Stimulated activated CD4-positive, alpha-beta T cell treated with anti-CD3 and anti-CD28 coated beads, TNF-alpha, amount 100 ng/mL, for 24 hours (primary cell): ENCODE measurements around the gene FSTL4.

ENCODE experiments used
- DNase-seq, 3 experiments: peaks; one replicate each; pipeline ENCODE4 v3.0.0-alpha.2; 2020; ENCODE audit warnings: low read depth in 3 of 3

FSTL4 gene

DNA sequence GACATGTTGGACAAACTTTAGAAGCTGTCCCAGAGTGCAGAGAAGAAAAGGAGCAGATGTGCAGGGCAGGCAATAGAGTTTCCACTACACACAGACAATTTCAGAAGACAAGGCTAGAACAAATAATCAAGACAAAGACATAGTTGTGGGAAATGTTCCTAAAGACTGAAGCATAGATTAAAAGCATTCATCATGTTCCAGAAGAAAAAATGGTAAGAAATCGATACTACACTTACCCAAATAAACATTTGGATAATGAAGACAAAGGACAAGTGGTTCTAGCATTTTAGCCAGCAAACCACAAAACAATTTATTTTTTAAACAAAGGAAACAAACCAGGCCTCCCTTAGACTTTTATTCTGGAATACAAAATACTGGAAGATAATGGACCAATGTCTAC, 97.9 kb downstream of the FSTL4 start:
- no peak for DNase-seq

GRCh38 chr5:133512896-133513295, 99.4 kb downstream of the FSTL4 start:
- no peak for DNase-seq

DNA sequence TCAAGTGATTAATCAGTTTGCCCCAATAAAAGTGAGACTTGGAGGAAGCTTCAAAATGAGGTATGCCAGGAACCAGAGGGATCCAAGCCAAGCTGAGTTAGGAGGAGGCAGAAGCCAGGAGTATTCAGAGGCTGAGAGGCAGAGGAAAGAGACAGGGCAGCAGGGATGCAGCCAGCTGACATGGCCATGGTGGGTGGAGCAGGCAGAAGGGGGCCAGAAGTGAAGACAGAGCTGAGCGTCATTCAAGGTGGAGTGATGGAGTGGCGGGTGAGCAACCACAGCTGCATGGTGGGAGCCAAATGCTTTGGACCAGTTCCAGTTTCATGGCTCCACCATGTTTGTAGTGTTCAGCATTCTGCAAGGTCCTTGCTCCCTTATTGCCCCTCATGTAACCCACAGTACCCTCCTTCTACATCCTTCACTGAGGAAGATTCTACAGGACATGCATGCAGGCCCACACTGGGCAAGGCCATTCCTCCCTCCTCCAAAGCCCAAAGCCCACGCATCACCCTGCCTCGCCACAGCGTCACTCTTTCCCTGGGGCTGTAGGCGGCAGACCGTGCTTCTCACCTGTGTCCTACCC, 100.6 kb downstream of the FSTL4 start:
- DNase-seq = no peak

GRCh38 chr5:133510634-133511262, 101.6 kb downstream of the FSTL4 start:
- DNase-seq = no peak

- no peak for DNase-seq
Observed at GRCh38 chr5:133509742-133510079, 102.6 kb downstream of the FSTL4 start.

DNA sequence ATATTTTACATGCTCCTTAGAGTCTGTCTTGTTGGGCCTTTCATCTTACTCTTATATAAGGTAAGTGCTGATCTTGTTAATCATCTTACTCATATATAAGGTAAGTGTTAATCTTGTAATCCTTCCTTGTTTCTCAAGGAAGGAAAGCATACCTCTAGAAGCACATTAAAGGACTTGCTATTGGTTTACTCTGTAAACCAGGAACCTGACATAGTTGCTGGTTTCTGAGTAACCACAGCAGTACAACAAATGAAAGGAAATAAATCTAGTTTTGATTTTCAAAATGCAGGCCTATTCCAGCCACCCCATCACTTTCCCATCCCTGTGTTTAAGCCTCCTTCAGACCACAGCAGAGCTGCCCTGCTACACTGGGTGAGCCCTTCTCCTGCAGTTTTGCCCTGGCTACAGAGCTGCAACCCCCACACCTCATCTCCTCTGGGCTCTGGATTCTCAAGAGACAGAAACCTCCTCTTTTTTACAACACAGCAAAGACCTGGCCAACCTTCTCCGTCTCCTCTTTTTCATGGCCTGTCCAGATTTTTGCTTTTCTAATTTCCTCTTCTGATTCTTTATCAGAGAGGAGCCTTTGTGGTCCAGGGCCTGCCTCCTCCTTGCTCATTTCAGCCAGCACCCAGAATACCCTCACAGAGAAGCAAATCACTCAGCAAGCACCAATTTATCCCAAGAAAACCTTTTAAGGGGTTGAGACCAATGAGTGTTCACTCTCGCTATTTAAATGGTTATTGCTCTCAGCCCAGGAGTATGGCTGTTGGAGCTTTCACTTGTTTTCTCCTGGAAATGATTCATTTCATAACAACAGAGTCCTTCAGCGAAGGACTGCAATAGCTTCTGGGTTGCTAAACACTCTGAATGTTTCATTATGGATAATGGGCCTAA, 103.2 kb downstream of the FSTL4 start:
- DNase-seq = no peak

GRCh38 chr5:133508331-133508730, 104.0 kb downstream of the FSTL4 start:
- DNase-seq = no peak

- no peak for DNase-seq
Observed at GRCh38 chr5:133506181-133506580, 106.2 kb downstream of the FSTL4 start.

DNA sequence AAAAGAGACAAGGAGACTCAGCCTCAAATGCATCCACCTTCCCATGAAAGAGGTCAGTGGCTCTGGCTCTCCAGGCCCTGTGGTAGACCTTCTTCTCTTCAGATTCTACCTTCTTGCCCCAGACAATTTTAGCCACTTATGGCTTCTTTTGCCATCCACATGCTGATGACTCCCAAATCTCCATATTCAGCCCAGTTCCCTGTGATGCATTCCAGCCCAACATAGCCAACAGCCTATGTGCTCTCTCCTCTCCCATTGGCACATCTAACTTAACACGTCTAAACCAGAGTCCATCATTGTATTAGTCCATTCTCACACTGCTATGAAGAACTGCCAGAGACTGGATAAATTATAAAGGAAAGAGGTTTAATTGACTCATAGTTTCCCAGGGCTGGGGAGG, 108.8 kb downstream of the FSTL4 start:
- DNase-seq = no peak

- DNase-seq = no peak
Observed at GRCh38 chr5:133499895-133500294, 112.4 kb downstream of the FSTL4 start.

GRCh38 chr5:133497608-133498348, 114.6 kb downstream of the FSTL4 start:
- no peak for DNase-seq

DNA sequence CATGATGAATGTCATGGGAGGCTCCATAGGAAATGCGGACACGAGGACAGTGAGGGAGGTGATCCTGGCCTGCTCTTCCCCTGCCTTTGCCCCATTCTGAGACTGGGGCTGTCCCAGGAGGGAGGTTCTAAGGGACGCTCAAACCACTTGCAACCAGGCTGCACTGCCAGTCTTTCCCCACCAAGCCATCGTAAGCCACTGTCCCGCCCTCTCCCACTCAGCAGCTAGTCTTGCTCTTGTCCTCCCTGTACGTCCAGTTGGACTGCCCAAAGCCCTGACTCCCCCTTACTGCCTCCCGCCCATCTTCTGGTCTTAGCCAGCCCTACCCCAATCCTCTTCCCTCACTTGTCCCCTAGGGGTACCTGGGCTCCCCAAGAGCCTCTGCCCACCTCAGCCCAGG, 115.7 kb downstream of the FSTL4 start:
- no peak for DNase-seq

DNA sequence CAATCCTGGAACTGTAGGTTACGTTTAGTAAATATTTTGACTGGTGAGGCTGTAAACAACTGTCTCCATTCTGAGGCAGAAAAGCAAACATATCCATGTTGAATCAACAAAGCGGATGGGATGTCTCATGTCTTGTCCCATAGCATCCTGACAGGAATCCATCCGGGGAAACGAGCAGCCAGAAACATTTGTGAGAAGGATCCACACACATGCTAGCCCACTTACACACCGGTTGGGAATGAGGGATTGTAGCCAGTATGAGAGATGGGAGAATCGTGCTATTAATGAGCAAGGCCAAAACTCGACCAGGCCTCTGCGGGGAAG, 117.5 kb downstream of the FSTL4 start:
- no peak for DNase-seq

DNA sequence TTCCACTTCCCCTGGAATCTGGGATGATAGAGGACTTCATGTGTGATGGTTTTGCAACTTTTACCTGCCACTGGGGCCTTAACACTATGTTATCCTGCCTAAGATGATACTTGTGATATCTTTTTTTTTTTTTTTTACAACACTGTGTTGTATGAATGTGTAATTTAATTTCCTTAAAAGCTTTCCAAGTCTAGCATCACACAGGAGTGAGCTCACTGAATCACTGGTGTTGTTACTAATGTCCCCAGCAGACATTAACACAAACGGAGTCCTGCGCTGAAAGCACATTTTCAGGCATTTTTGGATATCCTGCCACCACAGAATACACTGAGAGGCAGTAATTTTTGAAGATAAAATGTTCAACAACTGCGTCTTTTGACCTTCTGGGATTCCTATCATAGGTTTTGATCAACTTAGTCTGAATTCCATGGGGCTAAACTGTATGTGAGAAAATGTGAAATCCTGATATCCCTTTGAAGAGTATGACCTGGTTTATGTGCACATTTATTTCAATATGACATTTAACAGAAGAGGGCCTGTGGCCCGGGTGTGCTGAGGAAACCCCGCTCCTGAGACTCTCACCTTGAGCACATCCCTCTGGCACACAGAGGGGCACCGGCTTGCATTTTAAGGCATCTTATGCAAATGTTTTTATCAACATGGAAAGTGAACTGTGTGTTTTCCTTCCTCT, 118.0 kb downstream of the FSTL4 start:
- no peak for DNase-seq

GRCh38 chr5:133489632-133490031, 122.7 kb downstream of the FSTL4 start:
- DNase-seq = peak in 1 of 3 experiments; percentile 14

- no peak for DNase-seq
Observed at GRCh38 chr5:133487093-133487492, 125.2 kb downstream of the FSTL4 start.

- DNase-seq = no peak
Observed at GRCh38 chr5:133485468-133485867, 126.9 kb downstream of the FSTL4 start.

DNA sequence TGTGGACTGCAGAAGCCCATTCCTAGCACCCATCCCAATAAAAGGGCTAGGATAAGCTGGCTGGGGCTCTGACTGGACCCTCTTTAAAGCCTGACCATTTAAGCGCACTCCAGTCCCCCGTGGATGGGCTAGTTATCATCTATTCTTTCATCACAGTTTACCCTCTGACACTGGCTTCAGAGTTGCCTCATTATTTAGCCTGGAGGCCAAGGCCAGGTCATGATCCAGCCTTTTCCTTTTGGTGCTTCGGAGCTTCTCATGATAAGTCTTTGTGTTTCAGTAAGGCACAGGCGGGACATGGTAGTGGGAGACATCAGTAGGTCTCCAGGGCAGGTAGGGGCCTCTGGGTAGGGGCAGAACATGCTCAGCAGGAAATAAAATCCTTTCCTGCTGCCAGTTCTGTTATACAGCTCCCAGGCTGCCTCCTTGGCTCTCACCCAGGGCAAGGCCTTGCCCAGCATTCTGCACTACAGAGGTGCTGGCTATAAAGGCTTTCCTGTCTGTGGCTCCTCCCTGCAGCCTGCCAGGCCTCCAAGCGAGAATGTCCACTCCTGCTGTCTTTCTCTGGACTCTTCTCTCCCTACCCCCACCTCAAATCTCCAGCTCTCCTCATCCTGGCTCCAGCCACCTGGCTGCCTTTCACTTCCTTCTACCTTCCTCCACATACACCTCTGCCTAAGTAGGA, 128.8 kb downstream of the FSTL4 start:
- no peak for DNase-seq

DNA sequence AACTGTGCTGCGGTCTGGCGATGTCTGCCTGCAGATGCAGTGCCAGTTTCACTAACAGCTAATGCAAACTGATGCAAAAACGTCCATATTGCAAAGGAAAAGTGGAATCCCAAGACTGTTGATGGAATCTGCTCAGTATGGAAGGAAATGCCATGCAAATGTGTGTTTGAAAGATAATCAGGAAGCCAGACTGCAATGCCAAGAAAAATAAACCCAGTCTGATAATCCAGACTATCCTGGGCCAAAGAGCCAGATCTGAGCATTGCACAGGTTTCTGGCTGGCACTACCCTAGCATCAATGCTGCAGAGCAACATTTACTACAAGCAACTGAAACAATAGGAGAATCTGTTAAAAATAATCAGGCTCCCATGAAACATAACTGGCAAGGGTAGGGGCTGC, 130.3 kb downstream of the FSTL4 start:
- no peak for DNase-seq

DNA sequence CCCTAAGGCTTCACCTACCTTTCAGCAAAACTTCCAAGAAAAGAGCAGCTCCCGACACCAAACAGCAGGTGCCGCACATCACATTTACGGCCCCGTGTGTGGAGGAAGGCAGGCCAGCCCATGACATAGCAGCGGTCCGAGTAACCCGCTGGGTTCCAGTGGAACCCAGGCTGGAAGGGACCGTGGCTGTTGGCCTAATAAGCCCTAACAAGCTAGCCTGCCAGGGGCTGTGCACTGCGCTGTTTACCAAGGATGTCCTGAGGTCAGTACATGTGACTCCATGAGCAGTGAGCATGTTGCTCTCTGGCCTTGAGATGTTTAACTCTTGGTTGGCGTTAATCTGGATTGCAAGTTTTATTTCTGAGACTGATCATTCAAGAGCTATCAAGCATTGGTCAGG, 131.5 kb downstream of the FSTL4 start:
- no peak for DNase-seq

DNA sequence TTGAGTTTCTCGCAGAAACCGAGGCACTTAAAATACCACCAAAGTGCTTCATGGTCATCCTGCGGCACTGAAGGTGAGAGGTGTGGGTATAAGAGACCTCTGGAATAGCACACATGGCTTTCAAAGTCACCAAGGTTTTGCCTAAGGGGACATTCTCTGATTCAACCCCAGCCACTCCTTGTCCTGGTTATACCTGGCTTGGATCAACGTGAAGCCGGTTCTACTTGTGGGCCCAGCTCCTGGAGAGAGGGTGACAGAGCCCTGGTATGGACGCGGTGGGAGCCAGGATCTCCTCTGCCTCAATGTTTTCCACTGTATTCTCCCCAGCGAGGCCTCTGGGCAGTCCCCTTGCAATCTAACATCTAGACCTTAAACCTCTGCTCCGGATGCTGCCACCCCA, 132.0 kb downstream of the FSTL4 start:
- DNase-seq = no peak
